ENCODE data around the gene B4GALNT3.
A peak's percentile ranks its signal among the peaks of the same experiment; 100 is the strongest.

Gene B4GALNT3

GRCh38 chr12:509500-509899, 49.8 kb downstream of the B4GALNT3 start:
- peak; percentile 80 for DNase-seq (ENCODE audit: low read depth)

DNA sequence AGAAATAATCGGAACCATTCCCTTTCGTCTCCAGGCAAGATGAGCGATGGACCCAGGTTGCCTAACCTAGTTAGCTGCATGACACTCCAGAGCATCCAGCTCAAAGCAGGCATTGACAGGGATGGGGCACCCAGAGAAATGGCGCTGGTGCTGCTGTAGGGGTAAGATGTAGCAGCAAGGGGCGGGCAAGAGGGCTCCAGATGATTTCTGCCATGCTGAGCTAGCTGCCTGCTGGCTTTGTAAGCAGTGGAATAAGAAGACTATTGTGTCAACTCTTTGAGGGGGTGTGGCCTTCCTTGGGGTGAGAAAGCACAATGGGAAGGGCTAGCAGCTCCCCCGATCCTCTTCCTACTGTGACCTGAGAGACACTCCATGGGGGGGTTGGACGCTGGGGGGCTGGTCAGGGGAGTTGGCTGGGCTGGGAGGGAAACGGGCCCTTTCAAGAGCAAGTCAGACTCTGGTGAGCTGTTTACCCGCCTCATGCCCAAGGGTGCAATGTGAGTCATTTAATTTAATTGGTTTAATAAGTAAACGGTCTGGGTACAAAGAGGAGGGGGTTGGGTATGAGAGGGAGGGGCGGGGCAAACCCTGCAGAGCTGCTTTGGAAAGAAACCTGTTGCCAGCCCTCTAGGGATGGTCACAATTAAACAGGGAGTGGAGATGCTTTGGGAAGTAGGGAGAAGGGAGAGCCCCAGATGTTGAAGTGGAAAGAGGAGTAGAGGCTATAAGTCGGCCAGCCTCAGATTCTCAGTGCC, 50.5 kb downstream of the B4GALNT3 start:
- peak; percentile 17 for DNase-seq (ENCODE audit: low read depth)

GRCh38 chr12:512933-513332, 53.2 kb downstream of the B4GALNT3 start:
- DNase-seq (ENCODE audit: low read depth) = no peak

DNA sequence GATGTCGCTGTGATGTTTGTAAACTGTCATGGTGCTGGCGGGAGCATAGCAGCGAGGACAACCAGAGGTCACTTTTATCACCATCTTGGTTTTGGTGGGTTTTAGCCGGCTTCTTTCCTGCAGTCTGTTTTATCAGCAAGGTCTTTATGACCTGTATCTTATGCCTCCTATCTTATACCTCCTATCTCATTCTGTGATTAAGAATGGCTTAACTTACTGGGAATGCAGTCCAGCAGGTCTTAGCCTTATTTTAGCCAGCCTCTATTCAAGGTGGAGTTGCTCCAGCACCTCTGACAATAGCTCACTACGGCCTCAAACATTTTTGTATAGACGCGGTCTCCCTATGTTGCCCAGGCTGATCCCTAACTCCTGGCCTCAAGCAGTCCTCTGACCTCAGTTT, 53.7 kb downstream of the B4GALNT3 start:
- DNase-seq (ENCODE audit: low read depth) = no peak

- peak; percentile 26 for DNase-seq (ENCODE audit: low read depth)
Measured at GRCh38 chr12:517538-517937, 57.8 kb downstream of the B4GALNT3 start.

- DNase-seq (ENCODE audit: low read depth) = no peak
Measured at GRCh38 chr12:520119-520518, 60.4 kb downstream of the B4GALNT3 start.

DNA sequence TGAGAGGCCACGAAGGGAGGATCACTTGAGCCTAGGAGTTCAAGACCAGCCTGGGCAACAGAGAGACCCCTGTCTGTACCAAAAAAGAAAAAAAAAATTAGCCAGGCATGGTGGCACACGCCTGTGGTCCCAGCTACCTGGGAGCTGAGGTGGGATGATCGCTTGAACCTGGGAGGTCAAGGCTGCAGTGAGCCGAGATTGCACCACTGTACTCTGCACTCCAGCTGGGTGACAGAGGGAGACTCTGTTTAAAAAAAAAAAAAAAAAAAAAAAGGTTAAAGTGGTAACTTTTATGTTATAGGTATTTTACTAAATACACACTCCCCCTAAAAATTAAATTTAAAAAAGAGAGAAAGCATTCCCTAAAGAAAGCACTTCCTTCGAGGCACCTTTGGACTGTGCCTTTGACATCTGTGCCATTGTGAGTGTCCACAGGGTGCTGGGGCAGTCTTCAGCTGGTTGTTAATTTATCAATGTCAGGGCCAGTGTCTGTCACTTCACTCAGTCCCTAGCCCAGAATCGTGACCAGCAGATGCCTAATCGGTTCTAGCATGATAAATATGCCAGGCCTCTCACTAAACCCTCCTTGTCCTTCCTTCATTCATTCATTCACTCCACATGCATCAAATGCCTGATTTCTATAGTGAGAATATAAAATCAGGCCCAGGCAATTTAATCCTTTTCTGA, 63.1 kb downstream of the B4GALNT3 start:
- DNase-seq (ENCODE audit: low read depth) = no peak

DNA sequence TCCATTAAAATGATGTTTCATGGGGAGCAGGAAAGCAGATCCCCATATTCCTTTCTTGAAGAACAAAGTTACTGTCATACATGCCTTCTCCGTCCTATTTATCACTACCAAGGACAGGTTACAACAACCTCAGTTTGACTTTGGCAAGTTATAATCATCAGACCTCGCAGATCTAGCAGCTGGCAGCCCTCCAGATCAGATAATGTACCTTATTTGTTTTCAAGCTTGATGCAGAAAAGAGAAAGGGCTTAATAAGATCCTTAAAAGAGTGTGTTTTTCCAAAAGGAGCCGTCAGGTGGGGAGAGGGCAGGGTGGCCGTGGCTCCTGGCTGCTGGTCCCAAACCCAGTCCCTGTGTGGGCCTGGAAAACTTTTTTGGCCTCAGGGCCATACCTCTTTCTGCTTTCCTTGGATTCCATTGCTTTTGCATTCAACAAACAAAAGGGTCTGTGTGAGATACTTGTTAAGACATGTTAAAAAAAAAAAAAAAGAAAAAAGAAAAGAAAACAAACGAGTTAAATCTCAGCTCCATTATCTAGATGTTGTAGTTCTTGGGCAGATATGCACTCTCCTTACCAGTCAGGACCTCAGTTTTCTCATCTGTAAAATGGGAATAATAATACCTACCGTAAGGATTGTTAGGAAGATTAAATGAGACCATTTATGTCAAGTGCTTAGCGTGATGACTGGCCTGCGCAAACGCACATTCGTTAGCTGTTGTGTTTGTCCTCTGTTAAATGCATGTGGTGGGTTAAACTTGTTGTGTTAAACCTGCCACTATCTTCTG, 64.6 kb downstream of the B4GALNT3 start:
- DNase-seq (ENCODE audit: low read depth) = no peak

- DNase-seq (ENCODE audit: low read depth) = no peak
Measured at GRCh38 chr12:526089-526488, 66.3 kb downstream of the B4GALNT3 start.

GRCh38 chr12:527241-527640, 67.5 kb downstream of the B4GALNT3 start:
- no peak for DNase-seq (ENCODE audit: low read depth)

DNA sequence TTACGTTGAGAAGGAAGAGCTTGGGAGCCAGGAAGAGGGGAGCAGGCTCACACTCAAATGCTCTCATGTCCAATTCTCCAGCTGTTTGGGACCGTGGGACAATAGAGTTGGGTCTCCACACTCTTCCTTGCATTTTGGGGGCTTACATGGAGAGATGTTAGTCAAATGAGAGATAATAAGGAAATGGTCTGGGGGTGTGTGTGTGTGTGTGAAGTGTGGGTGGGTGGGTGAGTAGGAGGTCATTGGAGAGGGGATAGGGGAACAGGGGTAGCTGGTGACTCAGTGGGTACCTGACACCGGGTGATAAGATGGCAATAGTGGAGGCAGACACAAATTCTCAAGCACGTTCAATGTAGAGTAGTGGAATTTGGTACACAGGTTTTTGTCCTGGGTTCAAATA, 68.0 kb downstream of the B4GALNT3 start:
- DNase-seq (ENCODE audit: low read depth) = no peak

- DNase-seq (ENCODE audit: low read depth) = peak; percentile 42
Measured at GRCh38 chr12:530308-530707, 70.6 kb downstream of the B4GALNT3 start.

DNA sequence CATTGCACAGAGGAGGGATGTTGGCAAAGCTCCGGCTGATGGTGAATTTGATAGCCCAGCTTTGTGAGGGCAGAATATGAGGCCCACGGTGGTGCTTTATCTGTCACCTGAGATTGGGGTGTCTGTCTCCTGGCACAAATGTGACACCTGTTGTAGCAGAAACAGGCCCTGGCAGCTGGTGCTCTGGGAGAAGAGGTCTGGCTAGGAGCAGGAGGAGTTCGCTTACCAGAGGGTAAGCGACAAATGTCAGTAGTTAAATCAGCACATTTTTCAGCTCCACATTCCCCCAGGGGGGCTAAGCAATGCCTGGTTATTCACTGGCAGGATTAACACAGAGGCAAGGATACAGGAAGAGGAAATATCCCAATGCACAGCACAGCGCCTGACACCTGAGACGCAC, 71.1 kb downstream of the B4GALNT3 start:
- DNase-seq (ENCODE audit: low read depth) = no peak

DNA sequence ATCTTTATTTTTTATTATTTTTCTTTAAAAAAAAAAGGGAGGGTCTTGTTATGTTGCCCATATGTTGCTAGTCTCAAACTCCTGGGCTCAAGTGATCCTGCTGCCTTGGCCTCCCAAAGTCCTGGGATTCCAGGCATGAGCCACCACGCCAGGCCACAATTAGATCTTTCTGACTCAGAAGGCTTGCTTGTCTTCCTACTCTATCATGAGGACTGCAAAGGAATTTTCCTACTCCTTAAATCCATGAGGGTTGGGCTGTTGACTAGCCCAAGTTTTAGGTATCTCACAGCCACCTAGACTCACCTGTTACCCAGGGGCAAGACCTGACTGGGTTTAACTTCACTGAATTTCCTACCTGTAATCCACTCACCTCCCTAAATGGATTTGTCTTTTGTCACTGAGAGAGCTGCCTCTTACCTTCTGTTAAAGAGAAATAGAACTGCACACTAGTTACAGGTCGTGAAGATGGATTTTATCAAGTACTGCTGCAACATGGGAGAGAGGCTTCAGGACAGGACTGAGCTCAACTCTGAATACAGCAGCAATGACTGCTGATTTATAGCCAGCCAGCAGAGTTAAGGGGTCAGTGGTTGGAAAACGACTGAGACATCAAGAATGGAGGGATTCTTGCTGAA, 72.3 kb downstream of the B4GALNT3 start:
- peak; percentile 49 for DNase-seq (ENCODE audit: low read depth)

GRCh38 chr12:532908-533565, 73.3 kb downstream of the B4GALNT3 start:
- DNase-seq (ENCODE audit: low read depth) = peak; percentile 86

- no peak for DNase-seq (ENCODE audit: low read depth)
Measured at GRCh38 chr12:533718-534117, 74.0 kb downstream of the B4GALNT3 start.

- no peak for DNase-seq (ENCODE audit: low read depth)
Measured at GRCh38 chr12:534216-534615, 74.5 kb downstream of the B4GALNT3 start.

- DNase-seq (ENCODE audit: low read depth) = no peak
Measured at GRCh38 chr12:535396-535795, 75.7 kb downstream of the B4GALNT3 start.

- no peak for DNase-seq (ENCODE audit: low read depth)
Measured at GRCh38 chr12:536751-537245, 77.1 kb downstream of the B4GALNT3 start.

DNA sequence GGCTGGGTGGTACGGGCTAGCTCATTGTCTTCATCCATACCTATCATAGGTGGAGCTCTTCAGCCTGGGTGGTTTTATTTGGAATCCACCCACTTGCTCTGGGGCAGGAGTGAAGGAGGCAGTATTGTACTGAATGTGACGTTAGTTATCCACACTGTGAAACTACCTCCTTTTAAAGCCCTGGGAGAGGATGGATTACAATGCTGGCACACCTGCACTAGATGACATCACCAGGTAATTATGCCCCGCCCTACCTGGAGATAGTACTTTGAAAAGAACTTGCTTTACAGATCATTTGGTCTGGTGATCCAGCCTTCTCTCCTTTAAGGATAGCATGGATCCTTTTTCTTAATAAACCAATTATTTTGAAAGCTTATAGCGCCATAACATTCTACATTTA, 78.0 kb downstream of the B4GALNT3 start:
- no peak for DNase-seq (ENCODE audit: low read depth)

DNA sequence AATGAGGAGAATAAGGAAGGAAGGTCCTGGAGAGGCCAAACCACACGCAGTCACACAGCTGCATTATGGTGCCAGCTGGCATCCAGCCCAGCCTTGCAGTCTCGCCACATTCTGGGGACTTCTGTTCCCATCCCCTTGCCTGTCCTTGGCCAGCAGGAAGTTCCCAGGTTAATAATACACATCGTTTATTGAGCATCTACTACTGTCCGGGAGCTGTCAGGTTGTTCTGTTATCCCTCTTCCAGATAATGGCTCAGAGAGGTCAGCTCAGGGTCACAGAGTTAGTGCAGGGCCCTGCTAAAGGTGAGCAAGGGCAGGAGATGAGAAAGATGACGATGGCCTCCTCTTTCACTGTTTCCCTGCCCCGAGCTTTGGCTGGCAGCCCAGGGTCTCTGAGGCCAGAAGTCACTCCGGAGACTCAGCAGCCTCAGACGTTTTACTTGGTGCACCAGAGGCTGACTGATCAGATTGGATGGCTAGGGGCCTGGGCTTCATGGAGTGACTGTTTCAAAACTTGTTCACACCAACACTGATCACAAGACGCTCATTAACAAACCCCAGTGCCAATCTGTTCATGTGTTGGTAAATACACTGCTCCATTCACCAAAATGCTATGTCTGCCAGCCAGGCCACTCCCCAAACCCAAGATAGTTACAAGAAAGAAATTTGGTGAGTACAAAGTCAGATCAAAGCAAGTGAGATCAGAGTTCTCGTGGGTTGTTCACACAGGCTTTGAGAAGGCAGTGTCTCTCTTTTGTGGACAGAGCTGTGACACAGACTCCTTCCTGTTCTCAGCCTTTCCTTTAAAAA, 79.2 kb downstream of the B4GALNT3 start:
- DNase-seq (ENCODE audit: low read depth) = peak; percentile 58
